HL-60 (cell line): Measurements from ENCODE around the gene ETNK2.

ENCODE experiments used
- CTCF ChIP-seq: IDR thresholded peaks from one replicate; pipeline ENCODE4 v1.5.1; 2011; ENCODE audit warnings: low read length, control low read depth, inconsistent platforms; ENCODE audit not compliant: insufficient read depth
- GABPA ChIP-seq: IDR thresholded peaks from 2 replicates; pipeline ENCODE4 v1.6.1; 2012; ENCODE audit warnings: low read depth
- POLR2AphosphoS5 ChIP-seq: IDR thresholded peaks from 2 replicates; pipeline ENCODE4 v1.6.1; 2012; ENCODE audit warnings: low read depth
- SPI1 ChIP-seq: IDR thresholded peaks from 2 replicates; pipeline ENCODE4 v1.6.1; 2012; ENCODE audit warnings: low read depth, mild to moderate bottlenecking, borderline replicate concordance

DNA sequence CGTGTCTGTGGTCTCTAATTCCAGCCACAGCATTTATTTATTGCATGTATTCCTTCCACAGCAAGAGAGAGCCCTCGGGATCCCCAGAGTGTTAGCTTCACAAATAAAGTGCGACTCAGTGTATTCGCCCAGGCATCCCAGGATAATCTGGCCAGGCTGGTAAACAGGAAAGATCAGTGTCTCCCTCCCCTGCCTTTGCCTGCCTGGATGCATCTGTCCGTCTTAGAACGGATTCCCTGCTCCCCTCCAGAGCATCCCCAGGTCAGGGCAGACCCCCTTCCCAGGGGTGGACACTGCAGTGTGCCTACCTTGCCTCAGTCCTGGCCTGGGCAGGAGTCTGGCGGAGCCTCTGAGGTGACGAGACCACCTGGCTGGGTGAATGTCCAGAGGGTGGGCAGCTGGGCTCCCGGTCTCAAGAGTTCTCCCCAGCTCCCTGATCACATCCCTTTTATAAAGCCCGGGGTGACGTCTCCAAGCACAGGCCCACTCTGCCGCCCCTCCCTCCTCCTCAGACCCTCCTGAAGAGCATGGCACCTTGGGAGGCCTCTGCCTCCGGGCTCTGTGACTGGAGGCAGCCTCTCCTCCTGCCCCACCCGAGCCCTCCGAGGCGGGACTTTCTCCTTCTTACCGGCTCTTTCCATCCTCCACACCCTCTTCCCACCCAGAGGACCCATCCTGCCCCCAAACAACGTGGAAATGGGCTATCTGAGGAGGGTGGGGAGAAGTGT is 44.4 kb upstream of the ETNK2 start, which contains the start of gene KISS1:
- TF ChIP-seq CTCF (no peak), POLR2AphosphoS5 (no peak), GABPA (no peak), SPI1 (no peak)
